OCI-LY1 (cell line): ENCODE data around the gene KANSL3.

Experiments
- H2AFZ ChIP-seq: fragments of 200-600 bp; sonication (generic), shearing (Covaris generic); 2 replicates; pipeline ENCODE4 v1.6.0; 2014; ENCODE audit warnings: antibody characterized with exemption, mild to moderate bottlenecking, low read length
- H3F3A ChIP-seq: fragments of 200-600 bp; sonication (generic), shearing (Covaris generic); 2 replicates; pipeline ENCODE4 v1.6.0; 2014; ENCODE audit warnings: mild to moderate bottlenecking, antibody characterized with exemption, low read length, moderate library complexity; ENCODE audit not compliant: insufficient read depth
- H3K27ac ChIP-seq: fragments of 200-600 bp; sonication (generic); 2 replicates; pipeline ENCODE4 v1.5.1; 2014; ENCODE audit warnings: low read length, mixed run types, mild to moderate bottlenecking, low read depth; ENCODE audit not compliant: poor library complexity, severe bottlenecking
- H3K27me3 ChIP-seq: fragments of 200-600 bp; sonication (generic); 2 replicates; pipeline ENCODE4 v1.6.0; 2014; ENCODE audit warnings: antibody characterized with exemption, mild to moderate bottlenecking, low read length, moderate library complexity; ENCODE audit not compliant: insufficient read depth
- H3K36me3 ChIP-seq: fragments of 200-600 bp; sonication (generic); 2 replicates; pipeline ENCODE4 v1.6.1; 2014; ENCODE audit warnings: mild to moderate bottlenecking, antibody characterized with exemption, low read length, moderate library complexity, mixed read lengths; ENCODE audit not compliant: insufficient read depth
- H3K4me1 ChIP-seq: fragments of 200-600 bp; sonication (generic); 2 replicates; pipeline ENCODE4 v1.5.1; 2014; ENCODE audit warnings: mild to moderate bottlenecking, low read length, moderate library complexity; ENCODE audit not compliant: insufficient read depth, severe bottlenecking
- H3K4me2 ChIP-seq: fragments of 200-600 bp; sonication (generic), shearing (Covaris generic); 2 replicates; pipeline ENCODE4 v1.6.1; 2014; ENCODE audit warnings: low read length
- H3K4me3 ChIP-seq: fragments of 200-600 bp; sonication (generic); 2 replicates; pipeline ENCODE4 v1.5.1; 2014; ENCODE audit warnings: low read length, low read depth, mild to moderate bottlenecking, mixed read lengths; ENCODE audit not compliant: poor library complexity, severe bottlenecking
- H3K79me2 ChIP-seq: fragments of 200-600 bp; shearing (Covaris generic); 2 replicates; pipeline ENCODE4 v1.6.1; 2016; ENCODE audit warnings: mixed run types, low read length, mixed read lengths; ENCODE audit not compliant: insufficient read depth
- H3K9ac ChIP-seq: fragments of 200-600 bp; sonication (generic), shearing (Covaris generic); 2 replicates; pipeline ENCODE4 v1.6.1; 2014; ENCODE audit warnings: mild to moderate bottlenecking, low read length, mixed read lengths
- H3K9me2 ChIP-seq: fragments of 200-600 bp; sonication (generic), shearing (Covaris generic); 2 replicates; pipeline ENCODE4 v1.6.1; 2014; ENCODE audit warnings: low read depth, mild to moderate bottlenecking, low read length, mixed read lengths
- H3K9me3 ChIP-seq: fragments of 200-600 bp; shearing (Covaris generic); 2 replicates; pipeline ENCODE4 v1.6.1; 2014; ENCODE audit warnings: low read length, mixed read lengths
- H4K20me1 ChIP-seq: fragments of 200-600 bp; sonication (generic), shearing (Covaris generic); 2 replicates; pipeline ENCODE4 v1.6.0; 2016; ENCODE audit warnings: mild to moderate bottlenecking, low read length; ENCODE audit not compliant: insufficient read depth
- EZH2 ChIP-seq: fragments of 200-600 bp; sonication (generic), shearing (Covaris generic); IDR thresholded peaks from 2 replicates; pipeline ENCODE4 v1.8.0; 2017; ENCODE audit warnings: borderline replicate concordance, mixed run types, mild to moderate bottlenecking, antibody characterized with exemption, low read length, moderate library complexity, mixed read lengths
- TF ChIP-seq, protein P1 (sequence below): fragments of 200-600 bp; sonication (generic), shearing (Covaris generic); IDR thresholded peaks from 2 replicates; pipeline ENCODE4 v1.5.1; 2017; ENCODE audit warnings: mild to moderate bottlenecking, antibody characterized with exemption, low read length, moderate library complexity, mixed read lengths

Gene KANSL3

DNA sequence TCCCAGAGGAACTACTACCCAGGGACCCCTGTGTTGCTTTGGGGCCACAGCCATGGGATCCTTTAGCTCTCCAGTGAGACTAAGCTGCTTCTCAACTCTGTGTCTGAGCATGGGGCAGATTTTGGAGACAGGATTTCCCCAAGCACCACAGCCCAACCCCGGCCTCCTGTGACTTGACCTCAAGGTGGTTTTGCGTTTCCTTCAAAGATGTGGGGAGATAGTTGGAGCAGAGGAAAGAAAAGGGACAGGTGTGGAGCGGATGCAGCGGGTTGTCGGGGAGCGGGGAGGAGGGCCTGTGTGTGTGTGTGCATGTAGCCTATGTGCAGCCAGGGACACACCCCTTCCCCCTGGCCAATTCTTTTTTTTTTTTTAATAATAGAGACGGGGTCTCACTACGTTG lies 91.3 kb downstream of the KANSL3 start:
- no peaks in the 10 kb centered on the region for H3K27me3 ChIP-seq
- H3K4me3 ChIP-seq, result no peak overlapping the region
- no peaks in the 10 kb centered on the region for H3K4me1 ChIP-seq
- H3K79me2 ChIP-seq, result no peaks in the 10 kb centered on the region
- H3K36me3 ChIP-seq, result no peaks in the 10 kb centered on the region
- H3K9me3 ChIP-seq, result no peaks in the 10 kb centered on the region
- H2AFZ ChIP-seq, result no peak overlapping the region
- TF ChIP-seq EZH2, result no peak
- TF ChIP-seq, protein P1, sequence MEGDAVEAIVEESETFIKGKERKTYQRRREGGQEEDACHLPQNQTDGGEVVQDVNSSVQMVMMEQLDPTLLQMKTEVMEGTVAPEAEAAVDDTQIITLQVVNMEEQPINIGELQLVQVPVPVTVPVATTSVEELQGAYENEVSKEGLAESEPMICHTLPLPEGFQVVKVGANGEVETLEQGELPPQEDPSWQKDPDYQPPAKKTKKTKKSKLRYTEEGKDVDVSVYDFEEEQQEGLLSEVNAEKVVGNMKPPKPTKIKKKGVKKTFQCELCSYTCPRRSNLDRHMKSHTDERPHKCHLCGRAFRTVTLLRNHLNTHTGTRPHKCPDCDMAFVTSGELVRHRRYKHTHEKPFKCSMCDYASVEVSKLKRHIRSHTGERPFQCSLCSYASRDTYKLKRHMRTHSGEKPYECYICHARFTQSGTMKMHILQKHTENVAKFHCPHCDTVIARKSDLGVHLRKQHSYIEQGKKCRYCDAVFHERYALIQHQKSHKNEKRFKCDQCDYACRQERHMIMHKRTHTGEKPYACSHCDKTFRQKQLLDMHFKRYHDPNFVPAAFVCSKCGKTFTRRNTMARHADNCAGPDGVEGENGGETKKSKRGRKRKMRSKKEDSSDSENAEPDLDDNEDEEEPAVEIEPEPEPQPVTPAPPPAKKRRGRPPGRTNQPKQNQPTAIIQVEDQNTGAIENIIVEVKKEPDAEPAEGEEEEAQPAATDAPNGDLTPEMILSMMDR, result no peak
- no peaks in the 10 kb centered on the region for H3K9me2 ChIP-seq
- H3K9ac ChIP-seq, result no peak overlapping the region
- H3K4me2 ChIP-seq, result no peak overlapping the region
- H4K20me1 ChIP-seq, result no peaks in the 10 kb centered on the region
- H3K27ac ChIP-seq, result no peak overlapping the region
- no peaks in the 10 kb centered on the region for H3F3A ChIP-seq

DNA sequence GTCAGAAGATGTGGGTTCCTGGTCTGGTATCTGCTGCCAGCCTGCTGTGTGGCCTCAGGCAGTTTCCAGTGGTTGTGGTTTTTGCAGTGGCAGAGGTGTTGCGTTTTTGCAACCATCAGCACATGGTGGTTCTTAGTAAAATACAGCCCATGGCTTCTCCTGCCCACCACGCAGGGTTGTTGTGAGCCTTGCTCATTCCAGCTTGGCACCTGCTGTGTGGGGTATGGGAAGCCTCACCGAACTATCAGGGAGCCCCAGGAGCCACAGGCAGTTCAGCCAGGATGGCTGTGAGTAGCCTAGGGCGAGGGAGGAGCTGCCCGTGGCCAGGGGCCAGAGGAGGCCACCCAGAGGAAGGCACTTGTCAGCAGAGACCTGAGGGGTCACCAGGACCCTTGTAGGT lies 91.8 kb downstream of the KANSL3 start:
- Histone ChIP-seq H3K36me3 (no peaks in the 10 kb centered on the region), H3K4me1 (no peaks in the 10 kb centered on the region), H3K4me3 (no peak overlapping the region), H3K9me2 (no peaks in the 10 kb centered on the region), H3K9ac (no peak overlapping the region), H2AFZ (no peak overlapping the region), H3K4me2 (no peak overlapping the region), H3K27ac (no peak overlapping the region), H3K27me3 (no peaks in the 10 kb centered on the region), H3K9me3 (no peaks in the 10 kb centered on the region), H3F3A (no peaks in the 10 kb centered on the region), H3K79me2 (no peaks in the 10 kb centered on the region), H4K20me1 (no peaks in the 10 kb centered on the region)
- TF ChIP-seq, protein P1, result no peak
- TF ChIP-seq EZH2, result no peak
